Measurements from ENCODE around the gene DDX51.

DDX51 gene

DNA sequence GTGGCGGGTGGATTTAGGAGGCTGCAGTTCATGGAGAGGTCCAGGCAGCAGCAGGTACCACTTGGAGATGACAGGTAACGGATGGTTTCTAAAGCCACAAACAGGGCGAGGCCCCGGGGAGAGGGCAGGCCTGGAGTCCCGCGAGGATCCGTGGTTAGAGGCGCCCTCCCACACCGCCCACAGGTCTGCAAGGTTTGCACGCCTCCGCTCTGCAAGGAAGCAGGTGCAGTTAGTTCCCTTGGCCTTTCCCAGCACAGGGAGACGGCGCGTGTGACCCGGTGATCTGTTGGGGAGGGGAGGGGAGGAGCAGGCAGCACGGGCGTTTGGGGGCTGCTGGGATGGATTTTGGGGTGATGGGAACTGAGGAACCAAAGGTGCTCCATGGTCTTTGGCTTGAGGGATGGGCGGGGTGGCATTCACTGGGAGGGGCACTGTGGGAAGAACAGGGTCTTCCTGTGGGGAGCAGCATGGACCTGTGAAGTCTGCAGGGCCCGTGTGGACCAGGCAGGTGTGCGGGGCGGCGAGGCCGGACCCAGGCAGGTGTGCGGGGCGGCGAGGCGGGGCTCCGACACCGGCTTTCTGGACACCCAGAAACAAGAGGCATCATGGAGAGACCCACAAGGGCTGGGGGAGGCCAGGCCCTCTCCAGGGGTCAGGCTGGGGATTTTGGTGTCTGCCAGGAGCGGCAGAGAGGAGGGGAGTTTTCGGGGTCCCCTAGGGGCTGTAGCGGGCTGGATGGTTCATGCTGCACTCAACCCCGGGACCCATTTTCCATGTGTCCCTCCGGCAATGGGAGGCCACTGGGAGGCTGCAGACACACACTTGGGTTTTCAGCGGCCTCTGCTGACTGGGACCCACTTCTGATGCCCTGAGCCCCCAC lies 29.3 kb upstream of the DDX51 start:
- H3K4me3 ChIP-seq (ENCODE audit: low read depth, low read length) = no peak overlapping the region
- TF ChIP-seq, protein P1, sequence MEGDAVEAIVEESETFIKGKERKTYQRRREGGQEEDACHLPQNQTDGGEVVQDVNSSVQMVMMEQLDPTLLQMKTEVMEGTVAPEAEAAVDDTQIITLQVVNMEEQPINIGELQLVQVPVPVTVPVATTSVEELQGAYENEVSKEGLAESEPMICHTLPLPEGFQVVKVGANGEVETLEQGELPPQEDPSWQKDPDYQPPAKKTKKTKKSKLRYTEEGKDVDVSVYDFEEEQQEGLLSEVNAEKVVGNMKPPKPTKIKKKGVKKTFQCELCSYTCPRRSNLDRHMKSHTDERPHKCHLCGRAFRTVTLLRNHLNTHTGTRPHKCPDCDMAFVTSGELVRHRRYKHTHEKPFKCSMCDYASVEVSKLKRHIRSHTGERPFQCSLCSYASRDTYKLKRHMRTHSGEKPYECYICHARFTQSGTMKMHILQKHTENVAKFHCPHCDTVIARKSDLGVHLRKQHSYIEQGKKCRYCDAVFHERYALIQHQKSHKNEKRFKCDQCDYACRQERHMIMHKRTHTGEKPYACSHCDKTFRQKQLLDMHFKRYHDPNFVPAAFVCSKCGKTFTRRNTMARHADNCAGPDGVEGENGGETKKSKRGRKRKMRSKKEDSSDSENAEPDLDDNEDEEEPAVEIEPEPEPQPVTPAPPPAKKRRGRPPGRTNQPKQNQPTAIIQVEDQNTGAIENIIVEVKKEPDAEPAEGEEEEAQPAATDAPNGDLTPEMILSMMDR (IDR thresholded peaks at IDR 0.05; ENCODE audit: low read depth, low read length, missing control alignments) = no peak
- DNase-seq (ENCODE audit: low read depth) = no peak

DNA sequence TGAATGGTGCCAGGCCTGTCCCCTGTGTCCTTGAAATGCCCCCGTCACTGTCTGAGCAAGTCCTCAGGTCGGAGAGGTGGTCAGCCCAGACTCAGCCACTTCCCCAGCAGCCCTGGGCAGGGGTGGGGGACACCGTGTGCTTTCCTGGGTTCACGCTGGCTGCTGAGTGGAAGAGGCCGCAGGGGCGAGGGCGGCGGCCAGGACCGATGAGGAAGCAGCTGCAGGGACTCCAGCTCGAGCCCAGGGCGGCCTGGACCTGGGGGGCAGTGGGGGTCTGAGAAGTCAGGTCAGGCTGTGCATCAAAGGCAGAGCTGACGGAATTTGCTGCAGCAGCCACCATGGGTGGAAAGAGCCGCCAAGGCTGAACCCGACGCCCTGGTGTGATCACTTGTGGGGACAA lies 28.5 kb upstream of the DDX51 start:
- TF ChIP-seq, protein P1 (IDR thresholded peaks at IDR 0.05; ENCODE audit: low read depth, low read length, missing control alignments) = no peak
- no peak overlapping the region for H3K4me3 ChIP-seq (ENCODE audit: low read depth, low read length)
- no peak for DNase-seq (ENCODE audit: low read depth)

DNA sequence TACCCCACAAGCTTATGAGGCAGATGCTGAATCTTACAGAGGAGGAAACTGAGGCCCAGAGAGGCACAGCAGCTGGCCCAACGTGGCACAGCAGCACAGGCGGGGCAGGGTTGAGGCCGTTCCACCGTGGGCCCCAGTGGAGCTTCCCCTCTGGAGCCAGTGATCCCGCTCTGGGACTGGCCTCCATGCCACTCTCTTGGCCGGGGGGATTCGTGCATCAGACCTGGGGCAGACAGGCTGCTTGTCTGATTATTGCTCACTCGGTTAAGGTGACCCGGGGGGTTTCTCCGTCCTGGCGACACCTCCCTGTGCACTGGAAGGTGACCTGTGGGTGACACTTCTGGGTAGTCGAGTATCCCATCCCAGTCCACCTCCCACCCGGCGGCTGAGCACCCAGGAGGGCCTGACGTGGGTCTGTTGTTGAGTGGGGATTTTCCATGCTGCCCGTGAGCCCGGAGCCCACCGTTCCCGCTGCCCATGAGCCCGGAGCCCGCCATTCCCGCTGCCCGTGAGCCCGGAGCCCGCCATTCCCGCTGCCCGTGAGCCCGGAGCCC lies 27.9 kb upstream of the DDX51 start:
- TF ChIP-seq, protein P1 (IDR thresholded peaks at IDR 0.05; ENCODE audit: low read depth, low read length, missing control alignments) = no peak
- DNase-seq (ENCODE audit: low read depth) = no peak
- H3K4me3 ChIP-seq (ENCODE audit: low read depth, low read length) = no peak overlapping the region

DNA sequence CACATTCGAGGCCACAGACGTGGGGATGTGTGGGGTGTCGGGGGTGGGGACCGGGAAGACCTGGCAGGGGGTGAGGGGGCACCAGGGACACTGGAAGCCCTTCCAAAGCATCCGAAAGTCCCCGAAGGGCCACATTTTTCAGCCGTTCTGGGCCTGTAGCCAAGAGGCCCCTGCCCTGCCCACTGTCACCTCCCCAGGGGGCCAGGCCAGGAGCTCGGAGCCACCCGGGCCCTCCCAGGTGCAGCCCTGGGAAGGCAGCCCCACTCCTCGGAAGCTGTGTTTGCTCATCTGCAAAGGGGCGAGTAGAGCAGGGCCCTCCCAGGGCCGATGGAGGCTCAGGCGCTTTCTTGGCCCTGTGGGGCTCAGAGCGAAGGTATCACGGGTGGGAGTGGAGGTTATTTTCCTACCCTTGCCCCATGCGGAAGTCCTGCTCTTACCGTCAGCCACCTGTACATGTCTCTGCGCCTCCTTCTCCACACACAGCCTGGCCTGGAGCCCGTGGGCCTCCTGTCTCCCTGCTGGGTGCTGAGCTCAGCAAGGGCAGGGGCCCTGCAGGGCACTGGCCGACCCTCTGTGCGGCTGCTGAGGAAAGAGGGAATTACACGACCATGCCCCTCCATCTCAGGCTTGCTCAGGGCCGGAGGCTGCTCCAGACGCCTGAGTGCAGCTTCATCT lies 27.3 kb upstream of the DDX51 start:
- no peak overlapping the region for H3K4me3 ChIP-seq (ENCODE audit: low read depth, low read length)
- DNase-seq (ENCODE audit: low read depth) = no peak
- TF ChIP-seq, protein P1 (IDR thresholded peaks at IDR 0.05; ENCODE audit: low read depth, low read length, missing control alignments) = no peak

DNA sequence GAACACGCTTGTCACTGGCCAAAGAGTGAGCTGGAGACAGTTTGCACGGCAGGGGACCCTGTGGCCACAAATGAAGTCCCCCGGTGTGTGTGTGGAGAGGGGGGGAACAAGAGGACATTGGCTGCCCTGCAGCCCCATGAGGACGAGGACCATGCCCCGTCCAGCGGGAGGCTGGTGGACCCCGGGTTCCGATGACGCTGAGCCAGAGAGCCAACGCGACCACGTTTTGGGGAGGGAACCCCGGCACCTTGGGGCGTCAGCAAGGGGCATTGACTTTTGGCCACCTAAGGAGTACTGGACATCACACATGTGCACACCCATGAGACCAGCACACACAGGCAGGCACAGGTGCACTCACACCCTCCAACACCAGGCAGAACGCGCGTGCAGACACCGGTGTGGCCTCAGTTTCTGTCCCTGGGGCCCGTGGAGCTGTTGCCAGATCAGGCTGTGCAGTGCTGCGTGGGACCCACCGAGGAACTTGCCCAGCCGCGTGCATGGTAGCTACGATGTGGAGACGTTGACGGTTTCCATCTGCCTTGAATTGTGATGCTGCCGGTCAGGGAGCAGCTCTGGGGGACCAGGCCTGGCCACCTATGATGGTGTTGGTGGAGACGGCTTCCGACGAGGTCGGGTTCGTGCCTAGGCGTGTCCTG lies 26.6 kb upstream of the DDX51 start:
- TF ChIP-seq, protein P1 (IDR thresholded peaks at IDR 0.05; ENCODE audit: low read depth, low read length, missing control alignments) = no peak
- no peak overlapping the region for H3K4me3 ChIP-seq (ENCODE audit: low read depth, low read length)
- no peak for DNase-seq (ENCODE audit: low read depth)

DNA sequence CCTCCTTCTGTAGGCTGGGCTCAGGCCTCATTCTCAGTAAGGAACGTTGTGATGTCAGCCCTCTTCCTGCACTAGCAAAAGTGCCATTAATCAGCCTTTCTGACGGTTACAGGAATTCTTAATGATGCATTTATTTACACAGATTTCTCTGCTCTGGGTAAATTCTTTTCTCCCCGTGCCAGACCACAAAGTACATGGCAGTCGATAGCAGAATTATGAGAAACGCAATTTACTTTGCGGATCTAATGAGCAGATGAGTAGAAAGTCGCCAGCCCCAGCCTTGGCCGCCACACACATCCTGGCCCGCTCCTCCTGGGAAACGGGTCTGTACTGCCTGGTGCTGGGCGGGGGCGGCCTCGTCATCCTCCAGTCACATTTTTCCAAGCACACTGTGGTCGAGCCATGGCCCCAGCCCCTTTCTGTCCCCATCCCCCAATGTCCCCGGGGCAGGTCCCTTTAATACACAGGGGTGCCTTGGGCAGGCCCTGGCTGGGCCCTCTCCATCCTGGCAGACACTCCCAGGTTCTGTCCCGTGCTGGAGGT lies 26.0 kb upstream of the DDX51 start:
- no peak for DNase-seq (ENCODE audit: low read depth)
- TF ChIP-seq, protein P1 (IDR thresholded peaks at IDR 0.05; ENCODE audit: low read depth, low read length, missing control alignments) = no peak
- no peak overlapping the region for H3K4me3 ChIP-seq (ENCODE audit: low read depth, low read length)
